NCI-H146 (cell line): ENCODE data around the gene ATF6B.

Source experiments
- DNase-seq: peaks from one replicate; lab custom pipeline; 2025; lab: John Stamatoyannopoulos, UW

ATF6B gene

GRCh38 chr6:32131439-32131948 lies 3.4 kb upstream of the ATF6B start:
- DNase-seq = no peak

- DNase-seq = no peak
These were observed 1.4 kb upstream of the ATF6B start for GRCh38 chr6:32129297-32130088.

- DNase-seq = no peak
These were observed 778 bp upstream of the ATF6B start for GRCh38 chr6:32128751-32129296.

- DNase-seq = no peak
These were observed 683 bp downstream of the ATF6B start for GRCh38 chr6:32127409-32127716.

- DNase-seq = no peak
These were observed 1.2 kb downstream of the ATF6B start for GRCh38 chr6:32126880-32127279.

- no peak for DNase-seq
These were observed 4.4 kb downstream of the ATF6B start for GRCh38 chr6:32123681-32124080.

- no peak for DNase-seq
These were observed 7.4 kb downstream of the ATF6B start for GRCh38 chr6:32120573-32121059.

- peak; percentile 70 for DNase-seq
These were observed 9.0 kb downstream of the ATF6B start for GRCh38 chr6:32118782-32119628.

- DNase-seq = no peak
These were observed 10.6 kb downstream of the ATF6B start for GRCh38 chr6:32117461-32117860.

GRCh38 chr6:32116674-32117073 lies 11.4 kb downstream of the ATF6B start:
- no peak for DNase-seq

- no peak for DNase-seq
These were observed 12.4 kb downstream of the ATF6B start for GRCh38 chr6:32115623-32116022.

- no peak for DNase-seq
These were observed 13.2 kb downstream of the ATF6B start for GRCh38 chr6:32114796-32115195.

- no peak for DNase-seq
These were observed 14.4 kb downstream of the ATF6B start for GRCh38 chr6:32113386-32114352.

- DNase-seq = no peak
These were observed 15.5 kb downstream of the ATF6B start for GRCh38 chr6:32112431-32112980.

- no peak for DNase-seq
These were observed 16.5 kb downstream of the ATF6B start for GRCh38 chr6:32111424-32112066.

- no peak for DNase-seq
These were observed 17.4 kb downstream of the ATF6B start for GRCh38 chr6:32110632-32111031.

- no peak for DNase-seq
These were observed 18.3 kb downstream of the ATF6B start for GRCh38 chr6:32109765-32110160.

- peak; percentile 45 for DNase-seq
These were observed 18.8 kb downstream of the ATF6B start, which contains the start of gene TNXB for GRCh38 chr6:32109114-32109764. TNXB (minus strand) TSS chr6:32109338; CDS start chr6:32098198, 11,140 bp downstream.

GRCh38 chr6:32108727-32109113 lies 19.3 kb downstream of the ATF6B start:
- no peak for DNase-seq

- no peak for DNase-seq
These were observed 19.9 kb downstream of the ATF6B start for GRCh38 chr6:32108094-32108627.
